Fibroblast of mammary gland (primary cell): ENCODE measurements around the gene CATSPER3.

Experiments used
- DNase-seq: peaks from one replicate; pipeline ENCODE4 v3.0.0-alpha.2; 2010; ENCODE audit warnings: low read depth
- H3K4me3 ChIP-seq: 2 replicates; pipeline ENCODE4 v1.5.1; 2011; ENCODE audit warnings: low read depth, mild to moderate bottlenecking, low read length, moderate library complexity; ENCODE audit not compliant: control insufficient read depth
- CTCF ChIP-seq: conservative IDR thresholded peaks from 2 replicates; pipeline ENCODE4 v1.5.1; 2011; ENCODE audit warnings: low read depth, low read length, inconsistent platforms; ENCODE audit not compliant: control insufficient read depth, insufficient read depth

CATSPER3 gene

DNA sequence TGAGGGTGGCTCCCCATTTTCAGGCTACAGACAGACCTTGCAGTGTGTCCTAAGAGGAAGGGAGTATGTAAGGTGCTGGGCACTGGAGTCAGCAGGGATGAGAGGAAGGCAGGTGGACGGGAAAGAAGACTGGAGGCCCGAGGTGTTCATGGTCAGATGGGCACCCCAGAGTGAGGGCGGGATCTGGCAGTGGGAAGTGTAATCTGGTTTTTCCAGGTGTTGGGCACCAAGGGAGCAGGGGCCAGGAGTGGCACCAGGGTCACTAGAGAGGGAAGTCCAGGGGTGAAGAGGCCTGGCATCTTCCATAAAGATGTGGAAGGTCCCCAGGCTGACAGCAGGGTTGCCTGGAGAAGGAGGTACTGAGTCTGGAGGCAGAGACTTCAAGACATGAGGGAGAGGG, 36.7 kb downstream of the CATSPER3 start:
- DNase-seq: no peak
- TF ChIP-seq CTCF: no peak
- no peak overlapping the region for H3K4me3 ChIP-seq

DNA sequence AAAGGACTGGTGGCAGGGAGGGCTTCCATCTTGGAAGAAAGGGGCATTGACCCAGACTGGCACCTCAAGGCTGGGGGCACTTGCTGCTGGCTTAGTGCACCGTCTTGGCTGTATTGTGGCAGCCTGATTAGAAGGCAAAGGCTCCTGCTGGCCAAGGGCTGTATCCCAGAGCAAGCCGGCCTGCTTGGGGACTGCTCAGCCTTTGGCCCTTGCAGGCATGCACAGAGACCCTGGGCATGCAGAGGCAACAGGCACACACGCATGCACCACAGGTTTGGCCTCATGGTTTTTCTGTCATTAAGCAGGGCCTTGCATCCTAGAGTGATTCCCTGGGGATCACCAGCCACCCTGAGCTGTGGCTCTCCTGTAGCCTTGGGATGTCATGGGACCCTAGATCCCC, 37.4 kb downstream of the CATSPER3 start:
- H3K4me3 ChIP-seq: no peak overlapping the region
- no peak for DNase-seq
- no peak for TF ChIP-seq CTCF

- no peak for DNase-seq
- TF ChIP-seq CTCF: no peak
- no peak overlapping the region for H3K4me3 ChIP-seq
Observed at GRCh38 chr5:135007305-135007704, 39.6 kb downstream of the CATSPER3 start.

GRCh38 chr5:135007749-135008363, 40.1 kb downstream of the CATSPER3 start:
- no peak overlapping the region for H3K4me3 ChIP-seq
- TF ChIP-seq CTCF: no peak
- DNase-seq: no peak

DNA sequence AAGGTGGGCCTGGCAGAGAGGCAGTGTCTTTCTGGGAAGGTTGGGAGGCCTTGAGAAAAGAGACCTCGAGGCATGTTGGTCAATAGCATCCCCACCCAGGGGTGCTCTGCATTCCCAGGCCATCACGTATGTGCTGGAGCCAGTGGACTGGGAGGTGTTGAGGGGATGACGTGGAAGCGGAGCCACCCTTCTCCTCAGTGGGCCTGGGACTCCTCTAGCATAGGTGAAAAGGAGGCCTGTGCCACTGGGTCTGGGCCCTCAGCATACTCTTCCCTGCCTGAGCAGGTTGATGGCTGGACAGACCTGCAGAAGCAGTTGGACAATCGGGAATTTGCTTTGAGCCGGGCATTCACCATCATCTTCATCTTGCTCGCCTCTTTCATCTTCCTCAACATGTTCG, 40.8 kb downstream of the CATSPER3 start:
- no peak for TF ChIP-seq CTCF
- DNase-seq: no peak

GRCh38 chr5:135008981-135009735, 41.5 kb downstream of the CATSPER3 start:
- H3K4me3 ChIP-seq: no peak overlapping the region
- no peak for TF ChIP-seq CTCF
- no peak for DNase-seq

More for the DNA sequence above, 40.8 kb downstream of the CATSPER3 start:
- H3K4me3 ChIP-seq: no peak overlapping the region
